Left ventricle myocardium inferior (tissue), 1 donor: ENCODE measurements around the gene SNRNP25. TPM values are rescaled to one million over a fixed set of nuclear protein-coding genes. Genes with fewer than 3 reads are reported as not detected.

Source experiments
- DNase-seq: peaks from one replicate; pipeline ENCODE4 v3.0.0-alpha.2; 2020
- H3K27ac ChIP-seq: fragments of 200-600 bp; replicated peaks from 2 replicates; pipeline ENCODE4 v1.8.0; 2021
- H3K27me3 ChIP-seq: fragments of 200-600 bp; 2 replicates; pipeline ENCODE4 v1.8.0; 2021; ENCODE audit warnings: low read depth
- H3K36me3 ChIP-seq: fragments of 200-600 bp; 2 replicates; pipeline ENCODE4 v1.8.0; 2021
- H3K4me1 ChIP-seq: fragments of 200-600 bp; 2 replicates; pipeline ENCODE4 v1.8.0; 2021
- H3K4me3 ChIP-seq: fragments of 200-600 bp; 2 replicates; pipeline ENCODE4 v1.8.0; 2021; ENCODE audit warnings: mild to moderate bottlenecking, moderate library complexity
- H3K9me3 ChIP-seq: fragments of 200-600 bp; replicated peaks from 2 replicates; pipeline ENCODE4 v1.8.0; 2021
- intact Hi-C: fragments of 100-400 bp; cut with micrococcal nuclease; formaldehyde crosslinking; loops from one replicate; pipeline ENCODE4 v1.11.0; 2022
- total RNA-seq: library from RNA; stranded (reverse); fragmentation: NEBNext Ultra II Directional; extraction: Animal tissue kit (Norgen Biotek cat#: 25700); gene quantifications from one replicate; pipeline ENCODE4 v1.2.1, GENCODE V29; 2021
- TF ChIP-seq, protein P1 (sequence below): fragments of 200-600 bp; IDR thresholded peaks from 2 replicates; pipeline ENCODE4 v1.8.0; 2021; ENCODE audit warnings: antibody characterized with exemption, mild to moderate bottlenecking, borderline replicate concordance
- donor health status: DM: no; HTN: yes; CAD: no; lungs with severe emphysema.

SNRNP25 gene
- total RNA-seq, 1 donor from 2014 or later = 71.2 TPM

DNA sequence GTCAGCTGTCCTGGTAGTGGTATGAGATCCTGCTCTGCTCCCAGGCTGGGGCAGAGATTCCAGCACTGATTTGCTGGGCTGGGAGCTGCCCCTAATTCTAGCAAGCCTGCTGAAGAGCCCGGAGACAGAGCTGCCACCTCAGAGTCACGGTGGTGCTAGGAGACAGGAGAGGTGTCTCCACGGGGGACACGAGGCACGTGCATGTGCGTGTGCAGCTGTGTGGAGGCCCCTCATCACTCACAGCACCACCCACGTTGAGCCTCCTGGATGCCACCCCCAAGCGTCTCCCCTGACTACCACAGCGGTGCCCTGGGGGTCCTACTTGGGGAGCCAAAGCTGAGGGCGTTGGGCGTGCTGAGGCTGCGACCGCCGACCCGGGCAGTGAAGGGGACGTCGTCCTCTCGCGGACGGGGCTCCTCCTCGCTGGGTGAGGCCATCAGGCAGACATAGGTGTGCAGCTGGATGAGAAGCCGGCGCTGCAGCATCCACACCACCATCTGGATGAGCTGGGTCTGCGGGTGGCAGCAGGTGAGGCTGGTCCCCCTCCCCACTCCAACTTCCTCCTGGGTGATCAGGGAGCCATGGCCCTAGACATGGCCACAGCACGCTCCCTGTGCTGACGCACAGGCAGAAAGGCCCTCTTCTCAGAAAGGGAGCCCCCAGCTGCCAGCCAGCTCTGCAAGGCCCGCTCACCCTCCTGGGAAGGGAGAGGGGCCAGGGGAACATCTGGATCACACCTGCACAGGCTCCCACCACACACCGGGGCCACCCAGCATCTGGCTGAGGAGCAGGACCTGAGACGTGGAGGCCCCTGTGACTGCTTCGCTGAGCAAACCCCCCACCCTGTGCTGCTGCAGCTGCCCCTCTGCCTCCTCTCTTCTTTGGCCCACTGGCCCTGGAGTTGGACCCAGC lies 36.0 kb downstream of the SNRNP25 start:
- peaks cover 54% of the 10 kb centered on the region for H3K36me3 ChIP-seq

DNA sequence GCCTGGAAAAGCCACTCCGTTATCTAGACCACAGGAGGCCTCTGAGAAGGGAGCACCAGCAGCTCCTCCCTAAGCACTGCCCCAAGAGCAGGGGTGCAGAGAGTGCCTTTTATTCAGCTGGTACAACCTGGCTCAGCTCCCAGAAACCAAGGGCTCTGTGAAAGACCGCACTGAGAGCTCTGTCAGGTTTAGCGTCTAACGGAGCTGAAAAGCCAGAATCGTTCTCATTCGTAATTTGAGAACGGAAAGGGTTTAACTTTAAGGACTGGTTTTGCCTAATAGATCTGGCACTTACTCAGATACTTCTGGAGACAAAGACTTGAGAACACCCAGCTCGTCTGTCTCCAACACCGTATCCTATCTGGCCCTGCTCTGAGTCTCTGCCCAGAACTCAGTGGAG lies 37.9 kb downstream of the SNRNP25 start:
- H3K27ac ChIP-seq = peak overlapping the region; percentile 71
- H3K4me1 ChIP-seq = peaks cover 25% of the 10 kb centered on the region
- no peaks in the 10 kb centered on the region for H3K9me3 ChIP-seq
- intact Hi-C loops = no loop called here
- H3K27me3 ChIP-seq = no peaks in the 10 kb centered on the region
- TF ChIP-seq, protein P1, sequence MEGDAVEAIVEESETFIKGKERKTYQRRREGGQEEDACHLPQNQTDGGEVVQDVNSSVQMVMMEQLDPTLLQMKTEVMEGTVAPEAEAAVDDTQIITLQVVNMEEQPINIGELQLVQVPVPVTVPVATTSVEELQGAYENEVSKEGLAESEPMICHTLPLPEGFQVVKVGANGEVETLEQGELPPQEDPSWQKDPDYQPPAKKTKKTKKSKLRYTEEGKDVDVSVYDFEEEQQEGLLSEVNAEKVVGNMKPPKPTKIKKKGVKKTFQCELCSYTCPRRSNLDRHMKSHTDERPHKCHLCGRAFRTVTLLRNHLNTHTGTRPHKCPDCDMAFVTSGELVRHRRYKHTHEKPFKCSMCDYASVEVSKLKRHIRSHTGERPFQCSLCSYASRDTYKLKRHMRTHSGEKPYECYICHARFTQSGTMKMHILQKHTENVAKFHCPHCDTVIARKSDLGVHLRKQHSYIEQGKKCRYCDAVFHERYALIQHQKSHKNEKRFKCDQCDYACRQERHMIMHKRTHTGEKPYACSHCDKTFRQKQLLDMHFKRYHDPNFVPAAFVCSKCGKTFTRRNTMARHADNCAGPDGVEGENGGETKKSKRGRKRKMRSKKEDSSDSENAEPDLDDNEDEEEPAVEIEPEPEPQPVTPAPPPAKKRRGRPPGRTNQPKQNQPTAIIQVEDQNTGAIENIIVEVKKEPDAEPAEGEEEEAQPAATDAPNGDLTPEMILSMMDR = no peak
- H3K4me3 ChIP-seq = no peak overlapping the region
- H3K36me3 ChIP-seq = peaks cover 41% of the 10 kb centered on the region
- peak; percentile 52 for DNase-seq

More for the DNA sequence above, 36.0 kb downstream of the SNRNP25 start:
- Histone ChIP-seq H3K4me3 (no peak overlapping the region), H3K4me1 (peaks cover 44% of the 10 kb centered on the region), H3K9me3 (no peaks in the 10 kb centered on the region), H3K27ac (no peak overlapping the region), H3K27me3 (no peaks in the 10 kb centered on the region)
- DNase-seq = peak; percentile 13
- intact Hi-C loops = no loop called here
- TF ChIP-seq, protein P1 = no peak

DNA sequence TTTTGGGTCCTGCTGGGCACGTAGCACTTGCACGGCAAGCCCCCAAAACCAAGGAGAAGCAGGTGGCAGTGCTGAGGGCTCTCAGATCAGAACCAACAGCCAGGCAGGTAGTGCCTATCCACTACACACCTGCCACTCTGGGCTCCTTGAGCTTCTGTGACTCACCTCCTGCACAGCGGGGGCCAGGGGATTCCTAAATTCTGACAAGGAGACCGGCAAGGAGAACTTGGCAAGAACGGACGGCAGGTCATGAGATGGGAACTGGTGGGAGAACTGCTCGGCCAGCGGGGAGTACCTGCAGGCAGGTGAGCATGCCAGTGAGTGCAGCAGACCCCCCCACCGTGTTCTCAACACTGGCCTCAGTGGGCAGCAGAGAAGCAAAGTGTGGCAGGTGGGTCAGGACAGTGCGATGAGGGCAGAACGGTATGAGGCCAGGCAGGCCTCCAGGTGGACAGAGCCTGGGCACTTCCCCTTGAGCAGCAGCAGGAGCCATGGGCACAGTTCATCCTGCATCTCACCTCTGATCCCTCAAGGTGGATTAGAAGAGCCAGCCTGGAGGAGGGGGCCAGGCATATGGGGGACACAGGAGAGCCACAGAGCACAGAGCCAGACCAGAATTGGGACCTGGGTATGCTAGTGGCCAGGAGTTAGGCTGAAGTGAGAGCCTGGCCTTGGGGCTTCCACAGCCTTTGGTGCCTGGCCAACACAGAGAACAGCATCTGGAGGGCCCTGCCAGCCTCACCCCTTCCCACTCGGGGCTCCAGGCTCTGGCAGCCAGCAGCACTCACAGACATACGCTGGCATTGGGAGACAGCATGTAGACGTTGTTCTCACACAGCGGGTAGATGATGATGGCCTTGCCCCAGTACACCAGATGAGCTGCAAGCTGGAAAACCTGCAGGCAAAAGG lies 39.1 kb downstream of the SNRNP25 start:
- peaks cover 30% of the 10 kb centered on the region for H3K36me3 ChIP-seq
- TF ChIP-seq, protein P1 = no peak
- H3K4me3 ChIP-seq = no peak overlapping the region
- intact Hi-C loops = no loop called here
- no peak for DNase-seq
- peaks cover 36% of the 10 kb centered on the region for H3K4me1 ChIP-seq
- no peaks in the 10 kb centered on the region for H3K9me3 ChIP-seq
- no peaks in the 10 kb centered on the region for H3K27me3 ChIP-seq
- peak overlapping the region; percentile 71 for H3K27ac ChIP-seq

DNA sequence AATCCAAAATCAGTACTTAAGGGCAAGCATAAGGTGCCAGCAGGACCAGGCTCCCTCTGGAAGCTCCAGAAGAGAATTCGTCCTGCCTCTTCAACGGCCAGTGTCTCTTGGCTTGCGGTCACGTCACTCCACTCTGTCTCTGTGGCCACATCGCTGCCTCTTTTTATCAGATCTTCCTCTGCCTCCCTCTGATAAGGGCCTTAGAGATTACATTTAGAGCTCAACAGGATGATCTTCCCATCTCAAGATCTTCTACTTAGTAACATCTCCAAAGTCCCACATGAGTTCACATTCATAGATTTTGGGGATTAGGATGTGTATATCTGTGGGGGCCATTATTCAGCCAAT lies 41.3 kb downstream of the SNRNP25 start:
- no peaks in the 10 kb centered on the region for H3K9me3 ChIP-seq
- H3K36me3 ChIP-seq = peaks cover 20% of the 10 kb centered on the region
- TF ChIP-seq, protein P1 = no peak
- DNase-seq = no peak
- H3K27ac ChIP-seq = no peak overlapping the region
- H3K4me3 ChIP-seq = no peak overlapping the region
- peaks cover 43% of the 10 kb centered on the region for H3K4me1 ChIP-seq
- intact Hi-C loops = loop anchor here (2.0 kb wide), 1 partner anchor 26 kb away; no protein-coding TSS in a partner anchor
- H3K27me3 ChIP-seq = no peaks in the 10 kb centered on the region

DNA sequence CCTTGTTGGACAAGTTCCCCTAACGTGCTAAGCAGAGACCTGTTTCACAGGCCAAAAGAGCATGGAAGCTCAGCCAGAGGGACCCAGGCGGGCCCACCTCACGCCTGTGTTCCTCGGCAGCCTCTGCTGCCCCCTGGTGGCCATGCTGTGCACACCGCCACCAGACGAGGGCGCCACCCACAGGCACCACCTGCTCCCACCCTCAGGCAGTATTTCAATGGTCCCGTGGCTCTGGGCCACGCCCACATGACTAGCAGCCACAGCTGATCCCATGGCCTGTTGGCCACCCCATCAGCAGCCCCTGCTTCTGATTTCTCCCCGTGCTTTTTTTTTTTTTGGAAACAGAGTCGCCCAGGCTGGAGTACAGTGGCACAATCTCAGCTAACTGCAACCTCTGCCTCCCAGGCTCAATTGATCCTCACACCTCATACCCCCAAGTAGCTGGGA lies 43.3 kb downstream of the SNRNP25 start:
- DNase-seq = peak; percentile 88
- H3K36me3 ChIP-seq = peaks cover 14% of the 10 kb centered on the region
- H3K27ac ChIP-seq = no peak overlapping the region
- intact Hi-C loops = no loop called here
- peaks cover 39% of the 10 kb centered on the region for H3K4me1 ChIP-seq
- TF ChIP-seq, protein P1 = peak; percentile 98
- no peaks in the 10 kb centered on the region for H3K9me3 ChIP-seq
- H3K4me3 ChIP-seq = no peak overlapping the region
- no peaks in the 10 kb centered on the region for H3K27me3 ChIP-seq
